Hepatocyte (in vitro differentiated cells): ENCODE measurements around the gene LITAF. TPM values are rescaled to one million over a fixed set of nuclear protein-coding genes. Genes with fewer than 3 reads are reported as not detected.

Experiments used
- DNase-seq: peaks from one replicate; pipeline ENCODE4 v3.0.0-alpha.2; 2016; ENCODE audit warnings: low spot score
- H2AFZ ChIP-seq: fragments of 200-600 bp; sonication (generic); 2 replicates; pipeline ENCODE4 v1.6.0; 2016; ENCODE audit warnings: antibody characterized with exemption, mild to moderate bottlenecking
- H3K27ac ChIP-seq: fragments of 200-600 bp; sonication (generic); 2 replicates; pipeline ENCODE4 v1.5.1; 2016; ENCODE audit warnings: mild to moderate bottlenecking
- H3K27me3 ChIP-seq: fragments of 200-600 bp; sonication (generic); 2 replicates; pipeline ENCODE4 v1.6.1; 2016
- H3K36me3 ChIP-seq: fragments of 200-600 bp; sonication (generic); replicated peaks from 2 replicates; pipeline ENCODE4 v1.5.1; 2016; ENCODE audit warnings: low read depth; ENCODE audit not compliant: insufficient read depth
- H3K4me1 ChIP-seq: fragments of 200-600 bp; sonication (generic); 2 replicates; pipeline ENCODE4 v1.5.1; 2016; ENCODE audit warnings: mild to moderate bottlenecking, moderate library complexity; ENCODE audit not compliant: insufficient read depth
- H3K4me2 ChIP-seq: fragments of 200-600 bp; sonication (generic); 2 replicates; pipeline ENCODE4 v1.6.0; 2016
- H3K4me3 ChIP-seq: fragments of 200-600 bp; sonication (generic); 2 replicates; pipeline ENCODE4 v1.5.1; 2016; ENCODE audit warnings: mild to moderate bottlenecking
- H3K79me2 ChIP-seq: fragments of 200-600 bp; sonication (generic); 2 replicates; pipeline ENCODE4 v1.6.0; 2017; ENCODE audit warnings: mild to moderate bottlenecking
- H3K9me2 ChIP-seq: fragments of 200-600 bp; sonication (generic); replicated peaks from 2 replicates; pipeline ENCODE4 v1.6.0; 2017; ENCODE audit warnings: mild to moderate bottlenecking; ENCODE audit not compliant: insufficient read depth
- H3K9me3 ChIP-seq: fragments of 200-600 bp; sonication (generic); 2 replicates; pipeline ENCODE4 v1.5.1; 2016; ENCODE audit warnings: low read depth, mild to moderate bottlenecking
- H4K20me1 ChIP-seq: fragments of 200-600 bp; sonication (generic); 2 replicates; pipeline ENCODE4 v1.6.0; 2016; ENCODE audit warnings: mild to moderate bottlenecking; ENCODE audit not compliant: insufficient read depth, poor library complexity, severe bottlenecking
- CTCF ChIP-seq: fragments of 200-600 bp; sonication (generic); IDR thresholded peaks from 2 replicates; pipeline ENCODE4 v1.5.1; 2016; ENCODE audit warnings: antibody characterized with exemption, mild to moderate bottlenecking; ENCODE audit not compliant: poor library complexity
- EZH2 ChIP-seq: fragments of 200-600 bp; sonication (generic); IDR thresholded peaks from 2 replicates; pipeline ENCODE4 v1.6.1; 2016; ENCODE audit warnings: antibody characterized with exemption, mild to moderate bottlenecking, borderline replicate concordance
- EZH2phosphoT487 ChIP-seq: fragments of 200-600 bp; sonication (generic); IDR thresholded peaks from one replicate; pipeline ENCODE4 v1.6.1; 2018; ENCODE audit warnings: antibody characterized with exemption, mild to moderate bottlenecking, low read depth, moderate library complexity; ENCODE audit not compliant: unreplicated experiment, severe bottlenecking
- WGBS: methylation state at CpG from one replicate; pipeline ENCODE4 v1.1.6; 2016; ENCODE audit warnings: low lambda C conversion rate; ENCODE audit errors: missing lambda C conversion rate; 5-methylcytosine and 5-hydroxymethylcytosine counted together
- polyA plus RNA-seq: library from polyadenylated mRNA; unstranded; fragments of >200 nt; fragmentation: Nextera tagmentation; extraction: Ambion mirVana; gene quantifications from 2 replicates; pipeline ENCODE4 v1.2.1, GENCODE V29; 2016
- total RNA-seq: library from RNA; depleted of rRNA; stranded (reverse); fragments of >200 nt; gene quantifications from 2 replicates; pipeline ENCODE4 v1.2.3, GENCODE V29; 2014

Gene LITAF
- total and polyA plus RNA-seq, 2 experiments from 2014 or later: 65.6 to 134 TPM

GRCh38 chr16:11529285-11529684, 57.4 kb downstream of the LITAF start:
- DNase-seq: no peak
- H3K27ac ChIP-seq: no peak overlapping the region
- H3K9me2 ChIP-seq: no peaks in the 10 kb centered on the region
- no peaks in the 10 kb centered on the region for H3K79me2 ChIP-seq
- WGBS: 81% methylated on average over 4 of the region's 4 CpGs
- no peak overlapping the region for H2AFZ ChIP-seq
- no peak overlapping the region for H3K4me2 ChIP-seq
- no peaks in the 10 kb centered on the region for H3K4me1 ChIP-seq
- TF ChIP-seq EZH2 (no peak), CTCF (no peak), EZH2phosphoT487 (no peak)
- no peak overlapping the region for H3K4me3 ChIP-seq
- peaks cover 5% of the 10 kb centered on the region for H3K27me3 ChIP-seq
- no peaks in the 10 kb centered on the region for H3K9me3 ChIP-seq
- no peaks in the 10 kb centered on the region for H4K20me1 ChIP-seq
- no peaks in the 10 kb centered on the region for H3K36me3 ChIP-seq

- no peaks in the 10 kb centered on the region for H3K9me2 ChIP-seq
- H3K9me3 ChIP-seq: no peaks in the 10 kb centered on the region
- no peak overlapping the region for H3K4me2 ChIP-seq
- no peak overlapping the region for H3K4me3 ChIP-seq
- H3K36me3 ChIP-seq: no peaks in the 10 kb centered on the region
- H4K20me1 ChIP-seq: no peaks in the 10 kb centered on the region
- no peaks in the 10 kb centered on the region for H3K79me2 ChIP-seq
- TF ChIP-seq CTCF (no peak), EZH2phosphoT487 (no peak), EZH2 (no peak)
- H3K27me3 ChIP-seq: peaks cover 5% of the 10 kb centered on the region
- H2AFZ ChIP-seq: no peak overlapping the region
- WGBS: 87% methylated on average over 11 of the region's 11 CpGs
- DNase-seq: no peak
- H3K4me1 ChIP-seq: no peaks in the 10 kb centered on the region
- no peak overlapping the region for H3K27ac ChIP-seq
Observed at GRCh38 chr16:11528053-11528452, 58.7 kb downstream of the LITAF start.

GRCh38 chr16:11526655-11527350, 59.9 kb downstream of the LITAF start:
- H3K4me3 ChIP-seq: no peak overlapping the region
- no peaks in the 10 kb centered on the region for H4K20me1 ChIP-seq
- peak overlapping the region; percentile 27 for H3K4me2 ChIP-seq
- peaks cover 5% of the 10 kb centered on the region for H3K27me3 ChIP-seq
- no peaks in the 10 kb centered on the region for H3K9me2 ChIP-seq
- no peak overlapping the region for H3K27ac ChIP-seq
- H3K4me1 ChIP-seq: no peaks in the 10 kb centered on the region
- H3K9me3 ChIP-seq: no peaks in the 10 kb centered on the region
- no peaks in the 10 kb centered on the region for H3K79me2 ChIP-seq
- no peak for TF ChIP-seq CTCF
- no peak for TF ChIP-seq EZH2phosphoT487
- TF ChIP-seq EZH2: no peak
- no peak for DNase-seq
- H2AFZ ChIP-seq: no peak overlapping the region
- no peaks in the 10 kb centered on the region for H3K36me3 ChIP-seq
- 54% methylated on average over 18 of the region's 18 CpGs for WGBS
